MV-4-11 (cell line): Measurements from ENCODE around the gene CMIP.
"Not testable (repeated sequence)": the region's sequence is repeated elsewhere in the genome, so short reads cannot be mapped to it uniquely, and the experiment has no call there.

Source experiments
- DNase-seq: peaks from one replicate; lab custom pipeline; 2025; lab: John Stamatoyannopoulos, UW

The CMIP gene

DNA sequence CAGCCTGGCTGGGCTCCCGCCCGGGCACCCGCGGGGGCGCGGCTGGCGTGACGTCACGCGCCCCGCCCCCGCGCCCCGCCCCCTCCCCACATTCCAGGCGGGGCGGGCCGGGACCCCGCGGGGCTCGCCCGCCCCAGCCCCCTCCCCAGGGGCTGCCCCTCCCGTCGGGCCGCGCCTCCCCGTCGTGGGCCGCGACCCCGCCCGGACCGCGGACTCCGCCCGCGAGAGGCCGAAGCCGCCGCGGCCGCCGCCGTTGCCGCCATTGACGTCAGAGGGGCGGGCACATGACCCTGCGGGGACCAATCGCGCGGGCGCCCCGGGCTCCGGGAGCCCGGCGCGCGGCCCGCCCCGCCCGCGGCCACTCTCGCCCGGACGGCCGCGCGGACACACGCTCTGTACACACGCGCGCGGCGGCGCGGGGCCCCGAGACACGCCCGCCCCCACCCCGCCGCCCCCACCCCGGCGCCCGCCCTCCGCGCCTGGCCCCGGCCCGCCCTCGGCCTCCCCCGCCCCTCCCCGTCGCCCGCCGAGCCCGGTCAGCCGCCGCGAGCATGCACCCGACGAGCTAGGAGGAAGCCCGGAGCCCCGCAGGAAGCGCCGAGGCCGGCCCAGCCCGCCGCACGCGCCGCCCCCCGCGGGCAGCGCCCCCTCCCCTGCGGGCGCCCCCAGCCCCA, at the start of gene CMIP:
Gene CMIP, plus strand, starts transcription at position 361 of the 674 bp plus-strand sequence.
- DNase-seq = peak; percentile 62

GRCh38 chr16:81394966-81395655, 49.5 kb upstream of the CMIP start:
- DNase-seq = no peak

- no peak for DNase-seq
Observed at GRCh38 chr16:81397058-81397878, 47.3 kb upstream of the CMIP start.

DNA sequence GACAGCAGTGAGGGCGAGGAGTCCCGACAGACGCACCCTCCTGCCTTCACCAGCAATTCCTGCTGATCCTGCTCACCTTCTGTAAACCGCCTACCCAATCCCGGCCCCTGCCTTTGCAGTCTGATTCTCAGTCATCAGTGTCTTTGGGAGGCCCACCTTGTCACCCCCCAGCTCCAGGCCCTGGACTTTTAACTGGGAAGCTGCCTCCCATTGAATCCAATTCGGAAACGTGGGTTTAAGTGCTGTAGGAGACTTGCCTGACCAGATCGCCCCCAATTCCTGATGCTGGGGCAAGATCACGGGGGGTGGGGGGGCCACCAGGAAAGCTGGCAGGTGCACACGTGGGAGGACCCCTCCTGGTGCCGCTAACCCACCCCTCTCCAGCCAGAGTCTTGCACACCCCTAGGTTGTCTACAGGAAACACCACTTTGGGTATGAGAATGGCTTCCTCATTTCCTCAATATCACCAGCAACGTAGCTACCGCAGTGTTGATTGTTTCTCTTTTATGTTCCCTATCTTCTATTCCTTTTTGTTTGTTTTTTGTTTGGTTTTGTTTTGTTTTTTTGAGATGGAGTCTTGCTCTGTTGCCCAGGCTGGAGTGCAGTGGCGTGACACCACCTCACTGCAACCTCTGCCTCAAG, 46.6 kb upstream of the CMIP start:
- DNase-seq = peak; percentile 9

GRCh38 chr16:81399909-81400308, 44.7 kb upstream of the CMIP start:
- no peak for DNase-seq

DNA sequence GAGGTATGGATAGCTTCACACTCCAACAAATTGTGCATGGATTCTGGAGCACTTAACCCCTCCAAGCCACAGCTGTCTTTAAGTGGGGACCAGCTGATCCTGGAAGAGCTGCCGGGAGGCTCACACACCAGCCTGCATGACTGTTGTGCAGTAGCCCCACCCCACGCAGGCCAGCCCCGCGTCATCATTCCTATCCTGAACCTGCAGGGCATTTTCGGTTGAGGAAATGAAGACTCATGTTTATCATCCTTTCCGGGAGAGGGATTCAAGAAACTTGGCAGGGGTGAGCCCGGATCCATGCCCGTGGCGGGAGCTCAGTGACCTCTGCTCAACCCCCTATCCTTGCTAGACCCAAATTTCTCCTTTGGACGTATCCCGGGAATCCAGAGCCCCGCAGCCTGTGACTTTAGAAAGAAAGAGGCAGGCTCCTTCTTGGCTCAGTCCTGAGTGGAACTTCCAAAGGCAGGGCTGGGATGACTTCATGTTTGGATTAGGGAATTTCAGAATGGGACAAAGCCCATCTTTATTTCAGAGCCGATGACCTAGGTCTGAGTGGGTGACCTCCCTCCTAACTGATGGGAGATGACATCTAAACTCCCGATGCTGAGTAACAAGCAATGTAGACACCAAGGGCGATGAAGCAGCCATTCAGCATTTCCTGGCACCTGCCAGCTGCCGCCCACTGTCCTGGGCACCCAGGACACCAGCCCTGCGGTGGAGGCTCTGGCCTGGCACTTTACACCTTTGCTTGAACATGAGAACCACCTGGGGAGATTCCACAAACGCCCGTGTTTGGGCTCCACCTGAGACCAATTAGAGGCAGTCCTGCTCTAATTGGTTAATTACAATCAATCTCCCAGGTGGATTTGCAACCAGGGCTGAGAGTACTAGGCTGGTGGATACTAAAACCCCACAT, 43.3 kb upstream of the CMIP start:
- DNase-seq = no peak

DNA sequence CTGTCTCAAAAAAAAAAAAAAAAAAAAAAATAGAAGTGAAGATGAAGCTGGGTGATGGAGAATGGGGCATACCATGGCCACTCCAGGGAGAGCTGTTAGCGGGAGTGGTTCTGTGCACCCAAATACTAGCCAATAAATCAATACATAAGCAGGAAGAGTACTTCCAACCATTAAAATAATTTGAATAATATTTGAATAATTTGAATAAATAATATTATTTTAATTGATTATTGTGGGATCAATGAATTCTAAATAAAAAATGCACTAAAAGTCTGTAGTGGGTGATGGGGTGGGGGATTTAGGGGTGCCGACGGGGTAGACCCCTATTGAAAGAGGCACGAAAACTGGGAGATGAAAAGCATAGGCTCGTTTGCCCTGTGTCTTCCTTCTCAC, 41.4 kb upstream of the CMIP start:
- no peak for DNase-seq

DNA sequence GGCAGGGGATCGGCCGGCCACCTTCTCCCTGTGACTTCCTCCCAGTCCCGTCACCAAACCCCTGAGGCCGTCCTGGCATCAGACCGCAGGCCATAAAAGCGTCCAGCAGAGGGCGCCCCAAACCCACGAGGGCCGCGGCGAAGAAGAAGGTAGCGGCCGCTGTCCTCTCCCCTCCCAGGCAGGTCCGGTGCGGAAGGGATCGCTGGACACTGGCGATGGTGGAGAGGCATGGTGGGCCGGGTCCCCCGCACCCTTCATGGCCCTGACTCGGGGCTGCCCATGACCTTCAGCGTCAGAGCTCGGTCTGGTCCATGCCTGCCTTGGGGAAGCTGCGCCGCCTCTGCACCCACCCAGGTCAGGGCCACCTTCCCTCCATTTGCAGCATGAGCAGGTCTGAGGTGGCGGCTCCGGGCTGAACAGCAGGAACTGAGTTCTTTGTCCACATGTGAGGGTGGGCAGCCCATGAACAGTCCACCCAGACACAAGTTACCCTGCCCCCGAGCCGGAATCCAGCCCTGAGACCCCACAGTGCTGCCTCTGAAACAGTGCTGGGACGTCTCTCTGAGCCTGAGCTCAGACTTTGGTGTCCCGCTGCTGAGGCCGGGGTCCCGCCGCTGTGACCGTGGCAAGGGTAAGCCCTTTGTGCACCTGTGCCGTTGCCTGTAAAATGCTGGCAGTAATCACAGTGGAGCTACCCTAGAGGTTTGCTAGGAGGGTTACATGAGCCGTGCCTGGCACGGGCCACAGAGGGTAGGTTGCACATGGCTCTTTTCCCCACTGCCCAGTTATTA, 40.8 kb upstream of the CMIP start:
- peak; percentile 77 for DNase-seq

DNA sequence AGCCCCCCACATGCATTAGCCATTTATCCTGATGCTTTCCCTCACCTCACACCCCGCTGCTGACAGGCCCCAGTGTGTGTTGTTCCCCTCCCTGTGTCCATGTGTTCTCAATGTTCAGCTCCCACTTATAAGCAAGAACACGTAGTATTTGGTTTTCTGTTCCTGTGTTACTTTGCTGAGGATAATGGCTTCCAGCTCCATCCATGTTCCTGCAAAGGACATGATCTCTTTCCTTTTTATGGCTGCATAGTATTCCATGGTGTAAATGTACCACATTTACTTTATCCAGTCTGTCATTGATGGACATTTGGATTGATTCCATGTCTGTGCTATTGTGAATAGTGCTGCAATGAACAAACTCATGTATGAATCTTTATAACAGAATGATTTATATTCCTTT, 39.6 kb upstream of the CMIP start:
- DNase-seq = not testable (repeated sequence)

GRCh38 chr16:81405702-81406113, 38.9 kb upstream of the CMIP start:
- no peak for DNase-seq

DNA sequence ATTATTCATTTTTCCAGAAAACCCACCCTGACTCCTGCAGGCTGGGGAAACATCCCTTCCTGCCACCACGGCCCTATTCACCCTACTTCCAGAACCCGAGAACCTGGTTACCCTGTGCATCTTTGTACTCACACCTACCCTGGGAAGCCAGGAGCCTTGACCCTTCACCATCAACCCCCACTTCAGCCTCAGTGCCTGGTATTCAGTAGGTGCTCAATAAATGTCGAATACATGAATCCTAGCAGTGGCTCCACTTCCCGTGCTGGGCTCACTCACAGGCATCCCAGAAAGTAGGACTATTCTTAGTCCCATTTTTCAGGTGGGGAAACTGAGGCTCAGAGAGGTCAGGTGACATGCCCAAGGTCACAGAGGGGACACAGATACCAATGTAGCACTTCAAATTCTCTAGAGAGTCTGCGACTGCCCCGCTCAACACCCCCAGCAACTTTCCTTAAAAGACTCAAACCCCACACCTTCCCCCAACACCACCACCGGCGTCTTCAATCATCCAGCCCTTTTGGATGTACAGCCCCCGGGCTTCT, 36.1 kb upstream of the CMIP start:
- no peak for DNase-seq

GRCh38 chr16:81409016-81409556, 35.5 kb upstream of the CMIP start:
- DNase-seq = no peak

- no peak for DNase-seq
Observed at GRCh38 chr16:81410643-81411293, 33.8 kb upstream of the CMIP start.

DNA sequence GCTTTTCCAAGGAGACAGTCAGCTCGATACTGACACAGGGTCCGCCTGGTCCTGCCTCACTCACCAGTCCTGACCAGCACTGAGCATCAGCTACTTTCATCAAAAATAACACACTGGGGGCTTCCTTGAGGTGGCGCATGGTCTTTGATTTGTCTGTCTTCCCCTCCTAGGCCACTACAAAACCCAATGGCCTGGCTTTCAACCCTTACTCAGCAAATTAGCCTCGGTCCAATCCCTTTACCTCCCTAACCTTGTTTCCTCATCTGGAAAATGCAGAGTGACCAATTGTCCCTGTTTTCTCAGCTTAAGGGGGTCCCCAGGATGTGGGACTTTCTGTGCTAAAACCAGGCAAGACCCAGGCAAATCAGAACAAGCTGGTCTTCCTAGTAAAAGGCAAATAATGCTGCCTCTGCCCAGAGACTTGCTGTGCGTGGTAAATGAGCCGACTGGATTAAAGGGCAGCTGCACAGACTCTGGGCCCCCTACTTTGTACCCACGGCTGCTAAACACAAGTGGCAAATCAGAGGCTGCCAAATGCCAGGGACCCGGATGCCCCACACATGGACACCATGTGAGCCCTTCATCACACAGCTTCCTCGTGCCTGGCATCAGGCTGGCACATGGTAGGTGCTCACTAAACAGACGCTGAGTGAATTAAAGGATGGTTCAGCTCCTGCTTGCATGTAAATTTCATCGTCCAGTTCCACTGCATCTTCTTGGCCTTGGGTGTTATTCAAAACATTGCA, 31.2 kb upstream of the CMIP start:
- DNase-seq = no peak

GRCh38 chr16:81415751-81416150, 28.9 kb upstream of the CMIP start:
- no peak for DNase-seq

DNA sequence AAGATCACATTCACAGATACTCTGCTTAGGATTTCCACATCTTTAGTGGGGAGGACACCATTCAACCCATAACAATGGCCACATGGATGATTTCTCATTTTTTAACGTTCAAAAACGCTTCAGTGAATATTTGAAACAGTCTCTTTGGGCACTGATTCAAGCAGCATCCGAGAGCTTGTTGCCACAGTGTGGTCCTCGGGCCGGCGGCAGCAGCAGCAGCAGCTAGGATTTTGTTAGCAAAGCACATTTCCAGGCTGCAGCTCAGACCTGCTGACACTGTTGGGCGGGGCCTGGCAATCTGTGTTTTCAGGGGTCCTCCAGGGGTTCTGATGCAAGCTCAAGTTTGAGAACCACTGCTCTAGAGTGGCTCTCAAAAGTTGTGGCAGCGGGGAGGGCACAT, 27.9 kb upstream of the CMIP start:
- DNase-seq = no peak

DNA sequence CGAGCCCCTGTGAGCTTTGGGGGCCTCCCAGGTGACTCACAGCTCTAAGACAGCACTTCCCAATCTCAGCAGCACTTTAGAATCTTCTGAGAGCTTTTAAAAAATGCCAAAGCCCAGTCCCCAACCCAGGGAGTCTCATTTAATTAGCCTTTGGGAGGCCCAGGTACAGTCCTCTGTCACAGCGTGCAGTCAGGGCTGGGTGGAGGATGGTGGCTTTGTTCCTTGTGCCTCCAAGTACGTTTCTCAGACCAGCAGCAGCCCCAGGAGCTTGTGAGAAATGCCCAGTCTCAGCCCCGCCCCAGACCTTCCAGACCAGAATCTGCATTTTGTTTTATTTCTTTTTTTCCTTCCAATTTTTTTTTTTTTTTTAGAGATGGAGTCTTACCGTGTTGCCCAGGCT, 27.4 kb upstream of the CMIP start:
- DNase-seq = no peak

- DNase-seq = no peak
Observed at GRCh38 chr16:81419806-81420205, 24.8 kb upstream of the CMIP start.

DNA sequence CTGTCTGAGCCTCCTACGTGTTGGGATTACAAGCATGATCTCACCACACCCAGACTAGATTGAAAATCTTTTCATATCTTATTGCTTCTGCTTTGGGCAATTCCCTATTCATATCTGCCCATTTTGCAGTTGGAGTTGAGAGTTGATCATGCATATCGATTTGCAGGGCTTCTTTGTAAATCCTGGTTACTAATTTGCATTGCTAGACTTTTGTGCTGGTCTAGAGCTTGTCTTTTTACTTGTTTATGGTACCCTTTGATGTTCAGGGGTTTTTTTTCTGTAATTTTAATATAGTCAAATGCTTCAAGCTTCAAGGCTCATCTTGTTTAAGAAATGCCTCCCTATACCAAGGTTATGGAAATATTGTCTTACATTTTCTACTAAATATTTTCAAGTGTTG, 23.5 kb upstream of the CMIP start:
- DNase-seq = no peak
